GM12878 (cell line): ENCODE data around the gene FALEC. TPM values are rescaled to one million over a fixed set of nuclear protein-coding genes. Genes with fewer than 3 reads are reported as not detected.

Source experiments
- BCL11A ChIP-seq: IDR thresholded peaks from 2 replicates; pipeline ENCODE4 v1.6.1; 2011; ENCODE audit warnings: low read depth, low read length
- BHLHE40 ChIP-seq, 2 experiments: fragments of 450-650 bp in 1 of 2; IDR thresholded peaks; 2 replicates each; pipeline ENCODE4 v1.6.1; 2011 to 2017; ENCODE audit warnings: low read depth in 2 of 2, borderline replicate concordance in 1 of 2, improper control_type of control experiment in 1 of 2, low read length in 1 of 2, mild to moderate bottlenecking in 1 of 2
- BRCA1 ChIP-seq: IDR thresholded peaks from 2 replicates; pipeline ENCODE4 v1.6.1; 2011; ENCODE audit warnings: low read depth, low read length, improper control_type of control experiment
- CBFB ChIP-seq: IDR thresholded peaks from 2 replicates; pipeline ENCODE4 v1.6.1; 2016; ENCODE audit warnings: antibody characterized with exemption, low read depth
- CHD1 ChIP-seq: IDR thresholded peaks from 2 replicates; pipeline ENCODE4 v1.6.1; 2012; ENCODE audit warnings: low read depth, low read length, improper control_type of control experiment
- EGR1 ChIP-seq, 2 experiments: IDR thresholded peaks; 1 replicate in 1 of 2; 2 replicates in 1 of 2; pipeline ENCODE4 v1.6.1; 2011 to 2012; ENCODE audit warnings: low read depth in 2 of 2, low read length in 2 of 2, borderline replicate concordance in 1 of 2, mild to moderate bottlenecking in 1 of 2, moderate library complexity in 1 of 2
- EP300 ChIP-seq, 2 experiments: fragments of 150-350 bp in 1 of 2; IDR thresholded peaks; 2 replicates each; pipeline ENCODE4 v1.6.1; 2011 to 2012; ENCODE audit warnings: low read depth in 2 of 2, low read length in 2 of 2, borderline replicate concordance in 1 of 2, improper control_type of control experiment in 1 of 2, inconsistent platforms in 1 of 2; ENCODE audit not compliant: control insufficient read depth in 1 of 2
- ETV6 ChIP-seq, 2 experiments: fragments of 450-650 bp in 1 of 2; IDR thresholded peaks in 1 of 2; conservative IDR thresholded peaks in 1 of 2; 2 replicates each; pipeline ENCODE4 v1.6.1; 2014; ENCODE audit warnings: antibody characterized with exemption in 1 of 2, borderline replicate concordance in 1 of 2, low read depth in 1 of 2, mild to moderate bottlenecking in 1 of 2, moderate library complexity in 1 of 2
- HDAC2 ChIP-seq: fragments of 200-600 bp; sonication (generic); IDR thresholded peaks from 2 replicates; pipeline ENCODE4 v1.6.1; 2017
- JUNB ChIP-seq: IDR thresholded peaks from 2 replicates; pipeline ENCODE4 v1.6.1; 2016; ENCODE audit warnings: antibody characterized with exemption, mild to moderate bottlenecking
- JUND ChIP-seq: IDR thresholded peaks from 2 replicates; pipeline ENCODE4 v1.6.1; 2012; ENCODE audit warnings: low read depth, mild to moderate bottlenecking, low read length, improper control_type of control experiment, moderate library complexity
- MEF2B ChIP-seq: fragments of 450-650 bp; IDR thresholded peaks from 2 replicates; pipeline ENCODE4 v1.6.1; 2018; ENCODE audit warnings: mild to moderate bottlenecking, moderate library complexity; ENCODE audit not compliant: partially characterized antibody, poor library complexity, severe bottlenecking
- NR2C2 ChIP-seq: IDR thresholded peaks from 2 replicates; pipeline ENCODE4 v1.6.1; 2011; ENCODE audit warnings: borderline replicate concordance, low read depth; ENCODE audit not compliant: control insufficient read depth, insufficient read length
- PML ChIP-seq: IDR thresholded peaks from 2 replicates; pipeline ENCODE4 v1.6.1; 2012; ENCODE audit warnings: low read length, inconsistent platforms
- RAD21 ChIP-seq: IDR thresholded peaks from 2 replicates; pipeline ENCODE4 v1.6.1; 2011; ENCODE audit warnings: mild to moderate bottlenecking, low read depth, low read length, moderate library complexity; ENCODE audit not compliant: insufficient read depth
- RELB ChIP-seq: fragments of 450-650 bp; IDR thresholded peaks from 2 replicates; pipeline ENCODE4 v1.6.1; 2017; ENCODE audit warnings: low read depth, mild to moderate bottlenecking, moderate library complexity
- RUNX3 ChIP-seq: IDR thresholded peaks from 2 replicates; pipeline ENCODE4 v1.6.1; 2012; ENCODE audit warnings: low read length, inconsistent platforms
- SPI1 ChIP-seq: IDR thresholded peaks from 2 replicates; pipeline ENCODE4 v1.6.1; 2011; ENCODE audit warnings: low read depth, mild to moderate bottlenecking, low read length, moderate library complexity, borderline replicate concordance; ENCODE audit not compliant: insufficient read depth
- SREBF1 ChIP-seq: IDR thresholded peaks from 2 replicates; pipeline ENCODE4 v1.6.1; 2012; ENCODE audit warnings: mild to moderate bottlenecking, low read length
- SRF ChIP-seq, 2 experiments: IDR thresholded peaks; 2 replicates each; pipeline ENCODE4 v1.6.1; 2011; ENCODE audit warnings: low read depth in 2 of 2, low read length in 2 of 2, mild to moderate bottlenecking in 1 of 2, moderate library complexity in 1 of 2
- TBL1XR1 ChIP-seq: IDR thresholded peaks from 2 replicates; pipeline ENCODE4 v1.6.1; 2012; ENCODE audit warnings: low read depth, low read length, improper control_type of control experiment
- ZNF24 ChIP-seq: fragments of 450-650 bp; IDR thresholded peaks from 2 replicates; pipeline ENCODE4 v1.6.1; 2017; ENCODE audit warnings: antibody characterized with exemption, mild to moderate bottlenecking
- ZNF622 ChIP-seq: fragments of 450-650 bp; IDR thresholded peaks from 2 replicates; pipeline ENCODE4 v1.6.1; 2017; ENCODE audit warnings: mild to moderate bottlenecking, inconsistent platforms
- polyA plus RNA-seq, 11 experiments: library from polyadenylated mRNA; depleted of rRNA in 4 of 11; unstranded in 6 of 11; stranded (reverse) in 5 of 11; fragments of >200 nt; fragmentation: Nextera tagmentation in 4 of 11; fragmentation: Illumina TruSeq in 1 of 11; extraction: Ambion mirVana in 4 of 11; extraction: Trizol in 1 of 11; gene quantifications; 1 replicate in 1 of 11; 2 replicates in 10 of 11; pipeline versions ENCODE4 v1.2.1 to v1.2.3, GENCODE V29; 2011 to 2016; ENCODE audit warnings: inconsistent platforms in 2 of 11, missing spikeins in 2 of 11, low read depth in 1 of 11
- total RNA-seq, 4 experiments: library from RNA; depleted of rRNA in 3 of 4; stranded (reverse); fragments of >200 nt in 3 of 4; fragmentation: Illumina TruSeq in 1 of 4; extraction: Trizol in 1 of 4; gene quantifications; 2 replicates each; pipeline versions ENCODE4 v1.2.1 to v1.2.3, GENCODE V29; 2013 to 2021
- TF ChIP-seq, protein P1 (sequence below): fragments of 450-650 bp; IDR thresholded peaks from 2 replicates; pipeline ENCODE4 v1.6.1; 2016; ENCODE audit warnings: mild to moderate bottlenecking
- TF ChIP-seq, protein P2 (sequence below): fragments of 450-650 bp; IDR thresholded peaks from 2 replicates; pipeline ENCODE4 v1.6.1; 2016; ENCODE audit warnings: mild to moderate bottlenecking
- TF ChIP-seq, protein P3 (sequence below): fragments of 150-350 bp; IDR thresholded peaks from 2 replicates; pipeline ENCODE4 v1.6.1; 2014; ENCODE audit warnings: mild to moderate bottlenecking, low read depth, low read length

Gene FALEC
- total and polyA plus RNA-seq, 10 of the 15 experiments (the other 5 are each of a cell fraction or from before 2014, with no cell fraction given), result 0.21 to 0.71 (median 0.32) TPM; not detected in 3

- TF ChIP-seq PML (no peak), RAD21 (peak; percentile 27; the same call in 1 of the 2 replicates), BCL11A (0 out of 2 replicates have a peak, but pooled peaks have one; percentile 33), RELB (peak; percentile 91), BRCA1 (no peak), CHD1 (no peak), RUNX3 (no peak), SREBF1 (peak; percentile 41; the same call in 1 of the 2 replicates), JUNB (peak; percentile 92), SPI1 (no peak; the same call in 1 of the 2 replicates), ZNF622 (no peak), CBFB (peak; percentile 59; the same call in 1 of the 2 replicates), BHLHE40 (IDR thresholded peaks at IDR 0.05; ENCODE audit: borderline replicate concordance in 1 of 2, low read depth in 2 of 2, low read length in 1 of 2) (peak; percentile 33 to 73; a peak in 3 of 4 replicates), ETV6 (conservative IDR thresholded peaks at IDR 0.05 in 1 of 2, IDR thresholded peaks at IDR 0.05 in 1 of 2; ENCODE audit: borderline replicate concordance in 1 of 2, low read depth in 1 of 2) (peak in 1 of 2 experiments; percentile 96; a peak in 2 of 4 replicates), NR2C2 (no peak), EP300 (IDR thresholded peaks at IDR 0.05; ENCODE audit: borderline replicate concordance in 1 of 2, control insufficient read depth in 1 of 2, low read depth in 2 of 2, low read length in 2 of 2) (peak; percentile 92 to 94), TBL1XR1 (peak; percentile 94), JUND (peak; percentile 88; the same call in 1 of the 2 replicates), EGR1 (IDR thresholded peaks at IDR 0.05; ENCODE audit: borderline replicate concordance in 1 of 2, low read depth in 2 of 2, low read length in 2 of 2) (peak in 1 of 2 experiments; percentile 3; a peak in 1 of 3 replicates), MEF2B (peak; percentile 73), HDAC2 (no peak), SRF (IDR thresholded peaks at IDR 0.05; ENCODE audit: low read depth in 2 of 2, low read length in 2 of 2) (no peak), ZNF24 (no peak)
- TF ChIP-seq, protein P1, sequence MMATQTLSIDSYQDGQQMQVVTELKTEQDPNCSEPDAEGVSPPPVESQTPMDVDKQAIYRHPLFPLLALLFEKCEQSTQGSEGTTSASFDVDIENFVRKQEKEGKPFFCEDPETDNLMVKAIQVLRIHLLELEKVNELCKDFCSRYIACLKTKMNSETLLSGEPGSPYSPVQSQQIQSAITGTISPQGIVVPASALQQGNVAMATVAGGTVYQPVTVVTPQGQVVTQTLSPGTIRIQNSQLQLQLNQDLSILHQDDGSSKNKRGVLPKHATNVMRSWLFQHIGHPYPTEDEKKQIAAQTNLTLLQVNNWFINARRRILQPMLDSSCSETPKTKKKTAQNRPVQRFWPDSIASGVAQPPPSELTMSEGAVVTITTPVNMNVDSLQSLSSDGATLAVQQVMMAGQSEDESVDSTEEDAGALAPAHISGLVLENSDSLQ, result 0 out of 2 replicates have a peak, but pooled peaks have one; percentile 15
- TF ChIP-seq, protein P2, sequence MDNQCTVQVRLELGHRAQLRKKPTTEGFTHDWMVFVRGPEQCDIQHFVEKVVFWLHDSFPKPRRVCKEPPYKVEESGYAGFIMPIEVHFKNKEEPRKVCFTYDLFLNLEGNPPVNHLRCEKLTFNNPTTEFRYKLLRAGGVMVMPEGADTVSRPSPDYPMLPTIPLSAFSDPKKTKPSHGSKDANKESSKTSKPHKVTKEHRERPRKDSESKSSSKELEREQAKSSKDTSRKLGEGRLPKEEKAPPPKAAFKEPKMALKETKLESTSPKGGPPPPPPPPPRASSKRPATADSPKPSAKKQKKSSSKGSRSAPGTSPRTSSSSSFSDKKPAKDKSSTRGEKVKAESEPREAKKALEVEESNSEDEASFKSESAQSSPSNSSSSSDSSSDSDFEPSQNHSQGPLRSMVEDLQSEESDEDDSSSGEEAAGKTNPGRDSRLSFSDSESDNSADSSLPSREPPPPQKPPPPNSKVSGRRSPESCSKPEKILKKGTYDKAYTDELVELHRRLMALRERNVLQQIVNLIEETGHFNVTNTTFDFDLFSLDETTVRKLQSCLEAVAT, result peak; percentile 72; the same call in 1 of the 2 replicates
- TF ChIP-seq, protein P3, sequence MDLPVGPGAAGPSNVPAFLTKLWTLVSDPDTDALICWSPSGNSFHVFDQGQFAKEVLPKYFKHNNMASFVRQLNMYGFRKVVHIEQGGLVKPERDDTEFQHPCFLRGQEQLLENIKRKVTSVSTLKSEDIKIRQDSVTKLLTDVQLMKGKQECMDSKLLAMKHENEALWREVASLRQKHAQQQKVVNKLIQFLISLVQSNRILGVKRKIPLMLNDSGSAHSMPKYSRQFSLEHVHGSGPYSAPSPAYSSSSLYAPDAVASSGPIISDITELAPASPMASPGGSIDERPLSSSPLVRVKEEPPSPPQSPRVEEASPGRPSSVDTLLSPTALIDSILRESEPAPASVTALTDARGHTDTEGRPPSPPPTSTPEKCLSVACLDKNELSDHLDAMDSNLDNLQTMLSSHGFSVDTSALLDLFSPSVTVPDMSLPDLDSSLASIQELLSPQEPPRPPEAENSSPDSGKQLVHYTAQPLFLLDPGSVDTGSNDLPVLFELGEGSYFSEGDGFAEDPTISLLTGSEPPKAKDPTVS, result no peak
Observed at GRCh38 chr1:150567341-150567716, 51.8 kb downstream of the FALEC start (continued).
